Prostate gland (tissue), 2 donors: Measurements from ENCODE around the gene ESX1. TPM values are rescaled to one million over a fixed set of nuclear protein-coding genes. Genes with fewer than 3 reads are reported as not detected.

Experiments
- DNase-seq: peaks from one replicate; pipeline ENCODE4 v3.0.0-alpha.2; 2019; ENCODE audit warnings: low spot score
- H3K27ac ChIP-seq, 2 donors: fragments of 200-600 bp; sonication (generic); 2 replicates each; pipeline ENCODE4 v1.5.1; 2017 to 2019
- H3K27me3 ChIP-seq: fragments of 200-600 bp; sonication (generic); replicated peaks from 2 replicates; pipeline ENCODE4 v1.5.1; 2019; ENCODE audit not compliant: insufficient read depth
- H3K36me3 ChIP-seq, 2 donors: fragments of 200-600 bp; sonication (generic); 1 replicate in 1 of 2; 2 replicates in 1 of 2; pipeline versions ENCODE4 v1.5.1 to v1.8.1; 2017 to 2019
- H3K4me1 ChIP-seq: fragments of 200-600 bp; sonication (generic); replicated peaks from 2 replicates; pipeline ENCODE4 v1.5.1; 2019
- H3K4me3 ChIP-seq, 2 donors: fragments of 200-600 bp; sonication (generic); 2 replicates each; pipeline ENCODE4 v1.5.1; 2017 to 2019
- H3K9me3 ChIP-seq: fragments of 200-600 bp; sonication (generic); 2 replicates; pipeline ENCODE4 v1.5.1; 2017
- CTCF ChIP-seq, 4 experiments: fragments of 200-600 bp in 2 of 4; fragments of 450-650 bp in 2 of 4; sonication (generic) in 2 of 4; IDR thresholded peaks; 1 replicate in 3 of 4; 2 replicates in 1 of 4; pipeline ENCODE4 v1.5.1; 2016 to 2019; ENCODE audit warnings: antibody characterized with exemption in 4 of 4, mild to moderate bottlenecking in 2 of 4, moderate library complexity in 2 of 4
- POLR2A ChIP-seq: fragments of 450-650 bp; IDR thresholded peaks from one replicate; pipeline ENCODE4 v1.6.1; 2016; ENCODE audit warnings: antibody characterized with exemption, mild to moderate bottlenecking
- POLR2AphosphoS5 ChIP-seq: sonication (generic); formaldehyde crosslinking; IDR thresholded peaks from one replicate; pipeline ENCODE4 v1.6.1; 2017; ENCODE audit warnings: antibody characterized with exemption
- WGBS: methylation state at CpG from one replicate; pipeline ENCODE4 v1.1.5; 2018; 5-methylcytosine and 5-hydroxymethylcytosine counted together
- intact Hi-C: fragments of 100-400 bp; cut with DNase I; formaldehyde crosslinking; loops from one replicate; pipeline ENCODE4 v1.14.2; 2022
- total RNA-seq, 2 donors: library from RNA; depleted of rRNA; stranded (reverse); fragments of >200 nt; gene quantifications; one replicate each; pipeline ENCODE4 v1.1.0, GENCODE V29; 2016

The ESX1 gene
- total RNA-seq, result 10 to 100 TPM in 1 of 2 donors, not detected in 1; 31.9 TPM

- TF ChIP-seq CTCF (IDR thresholded peaks at IDR 0.05) (no peak), POLR2A (no peak), POLR2AphosphoS5 (no peak)
- intact Hi-C loops, result no loop called here
- Histone ChIP-seq H3K9me3 (no peaks in the 10 kb centered on the region), H3K36me3 (no peaks in the 10 kb centered on the region), H3K27me3 (no peaks in the 10 kb centered on the region), H3K27ac (no peak within 1 kb of the TSS), H3K4me1 (no peaks in the 10 kb centered on the region), H3K4me3 (no peak within 1 kb of the TSS)
- WGBS, result under 1% methylated on average over 46 of the region's 56 CpGs
- DNase-seq, result no peak
Observed at GRCh38 chrX:104254442-104255115, at the start of gene ESX1. Gene ESX1, minus strand, starts transcription at chrX:104254933. Its CDS starts 84 bp downstream, at chrX:104254849.

- no peaks in the 10 kb centered on the region for H3K9me3 ChIP-seq
- no peak overlapping the region for H3K4me3 ChIP-seq
- H3K27ac ChIP-seq, result no peak overlapping the region
- WGBS, result 45% methylated on average over 1 of the region's 1 CpG
- no peak for DNase-seq
- no peaks in the 10 kb centered on the region for H3K4me1 ChIP-seq
- H3K36me3 ChIP-seq, result no peaks in the 10 kb centered on the region
- intact Hi-C loops, result no loop called here
- TF ChIP-seq POLR2AphosphoS5 (no peak), CTCF (IDR thresholded peaks at IDR 0.05) (no peak), POLR2A (no peak)
- no peaks in the 10 kb centered on the region for H3K27me3 ChIP-seq
Observed at GRCh38 chrX:104295636-104296035, 40.9 kb upstream of the ESX1 start.

- WGBS, result 72% methylated on average over 4 of the region's 4 CpGs
- no peak overlapping the region for H3K27ac ChIP-seq
- H3K9me3 ChIP-seq, result no peaks in the 10 kb centered on the region
- DNase-seq, result no peak
- no peak overlapping the region for H3K4me3 ChIP-seq
- no peak for TF ChIP-seq POLR2A
- intact Hi-C loops, result no loop called here
- no peaks in the 10 kb centered on the region for H3K27me3 ChIP-seq
- H3K4me1 ChIP-seq, result no peaks in the 10 kb centered on the region
- no peaks in the 10 kb centered on the region for H3K36me3 ChIP-seq
Observed at GRCh38 chrX:104288961-104289360, 34.2 kb upstream of the ESX1 start.

DNA sequence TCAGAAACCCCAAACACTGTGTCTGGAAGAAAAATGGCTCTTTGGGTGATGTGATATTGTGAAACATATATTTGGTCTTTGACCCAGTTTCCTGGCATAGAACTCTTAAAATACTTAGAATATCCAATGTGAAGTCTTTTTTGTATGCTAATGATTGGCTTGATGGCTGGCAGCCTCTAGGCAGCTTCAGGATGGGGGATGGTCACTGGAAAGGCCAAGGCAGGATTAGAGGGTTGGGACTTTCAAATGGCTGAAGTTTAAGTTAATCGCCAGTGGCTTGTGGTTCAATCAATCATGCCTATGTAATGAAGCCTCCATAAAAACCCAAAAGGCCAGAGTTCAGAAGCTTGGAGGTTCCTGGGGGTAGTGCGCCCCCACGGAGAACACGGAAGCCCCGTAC is 33.5 kb upstream of the ESX1 start:
- intact Hi-C loops, result no loop called here
- H3K4me1 ChIP-seq, result no peaks in the 10 kb centered on the region
- WGBS, result 54% methylated on average over 5 of the region's 5 CpGs
- no peaks in the 10 kb centered on the region for H3K36me3 ChIP-seq
- DNase-seq, result no peak
- no peaks in the 10 kb centered on the region for H3K9me3 ChIP-seq
- no peak for TF ChIP-seq CTCF (IDR thresholded peaks at IDR 0.05)
- no peak for TF ChIP-seq POLR2AphosphoS5
- no peak for TF ChIP-seq POLR2A
- H3K4me3 ChIP-seq, result no peak overlapping the region
- no peaks in the 10 kb centered on the region for H3K27me3 ChIP-seq
- H3K27ac ChIP-seq, result no peak overlapping the region

DNA sequence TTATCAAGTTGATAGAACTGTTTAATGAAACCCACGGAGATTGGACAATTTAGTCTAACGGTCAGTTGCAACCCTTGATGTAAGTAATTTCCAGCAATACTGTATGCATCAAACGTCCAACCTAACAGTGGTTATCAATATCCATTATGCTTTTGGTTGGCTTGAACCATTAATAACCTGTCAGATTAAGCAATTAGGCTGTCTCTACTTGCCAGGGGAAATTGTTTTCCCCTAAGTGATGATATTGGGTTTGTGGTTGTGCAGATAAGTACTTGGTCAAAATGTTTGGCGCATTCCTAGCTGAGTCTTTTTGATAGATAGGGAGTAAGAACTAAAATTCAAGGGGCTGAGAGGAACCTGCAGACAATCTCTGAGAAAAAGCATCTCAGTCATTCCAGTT is 30.5 kb upstream of the ESX1 start:
- TF ChIP-seq POLR2AphosphoS5, result no peak
- no peak for TF ChIP-seq CTCF (IDR thresholded peaks at IDR 0.05)
- no peak for TF ChIP-seq POLR2A
- intact Hi-C loops, result no loop called here
- Histone ChIP-seq H3K27ac (no peak overlapping the region), H3K36me3 (no peaks in the 10 kb centered on the region), H3K4me3 (no peak overlapping the region), H3K27me3 (no peaks in the 10 kb centered on the region), H3K9me3 (no peaks in the 10 kb centered on the region), H3K4me1 (no peaks in the 10 kb centered on the region)
- 90% methylated on average over 4 of the region's 4 CpGs for WGBS
- no peak for DNase-seq
